Glomerular endothelial cell (primary cell): ENCODE data around the gene DLK2. TPM values are rescaled to one million over a fixed set of nuclear protein-coding genes. Genes with fewer than 3 reads are reported as not detected.
"Not testable (repeated sequence)": the region's sequence is repeated elsewhere in the genome, so short reads cannot be mapped to it uniquely, and the experiment has no call there.

ENCODE experiments used
- DNase-seq: peaks from one replicate; pipeline ENCODE4 v3.0.0-alpha.2; 2011; ENCODE audit warnings: low read depth, low spot score; ENCODE audit errors: extremely low read depth
- total RNA-seq: library from RNA; depleted of rRNA; stranded (reverse); fragments of >200 nt; gene quantifications from 2 replicates; pipeline ENCODE4 v1.2.3, GENCODE V29; 2015

DLK2 gene
- total RNA-seq, 1 donor from 2014 or later: 0.88 TPM

DNA sequence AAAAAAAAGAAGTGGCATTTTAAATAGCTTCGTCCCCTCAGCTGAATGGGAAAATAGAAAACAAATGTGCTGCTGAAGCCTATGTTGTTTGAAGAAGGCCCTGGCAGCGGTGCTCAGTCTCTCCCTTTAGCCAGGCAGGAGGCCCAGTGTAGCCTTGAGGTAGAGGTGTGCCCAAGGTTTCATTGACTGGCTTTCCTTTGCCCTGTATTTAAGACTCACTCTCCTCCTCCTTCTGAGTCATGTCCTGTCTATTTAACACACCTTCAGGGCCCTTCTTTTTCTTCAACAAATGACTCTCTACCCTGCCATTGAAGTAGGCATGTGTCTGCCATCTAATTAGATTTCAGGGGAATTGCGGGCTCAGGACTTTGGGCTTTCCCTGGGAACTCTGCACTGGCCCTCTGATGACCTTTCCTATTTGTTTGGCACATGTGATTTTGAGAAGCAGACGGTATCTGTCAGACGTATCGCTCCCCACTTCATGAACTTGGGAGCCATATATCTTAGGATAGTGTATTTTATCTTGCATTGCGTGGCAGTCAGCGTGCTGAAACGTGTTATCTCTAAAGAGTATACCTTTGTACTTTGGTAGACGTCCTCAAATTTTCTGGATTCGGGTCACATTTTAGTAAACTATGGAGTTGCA, 26.4 kb upstream of the DLK2 start:
- no peak for DNase-seq

DNA sequence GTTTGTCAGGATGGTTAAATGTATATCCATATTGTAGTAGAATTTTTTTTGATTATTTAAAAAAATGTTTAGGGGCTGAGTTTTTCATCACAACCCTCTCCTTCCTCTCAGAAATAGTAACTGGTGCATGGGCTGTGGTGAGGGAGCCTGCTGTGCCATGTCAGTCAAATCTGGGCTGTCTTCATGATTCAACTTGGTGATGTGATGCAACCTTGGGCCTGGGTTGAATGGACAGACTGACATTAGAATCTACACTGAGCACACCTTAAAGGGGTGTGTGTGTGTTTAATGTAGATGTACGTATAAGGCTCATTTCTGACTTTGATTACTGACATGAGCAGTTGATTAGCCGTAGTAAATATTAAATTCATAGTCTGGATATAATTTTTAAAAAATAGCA, 25.7 kb upstream of the DLK2 start:
- no peak for DNase-seq

DNA sequence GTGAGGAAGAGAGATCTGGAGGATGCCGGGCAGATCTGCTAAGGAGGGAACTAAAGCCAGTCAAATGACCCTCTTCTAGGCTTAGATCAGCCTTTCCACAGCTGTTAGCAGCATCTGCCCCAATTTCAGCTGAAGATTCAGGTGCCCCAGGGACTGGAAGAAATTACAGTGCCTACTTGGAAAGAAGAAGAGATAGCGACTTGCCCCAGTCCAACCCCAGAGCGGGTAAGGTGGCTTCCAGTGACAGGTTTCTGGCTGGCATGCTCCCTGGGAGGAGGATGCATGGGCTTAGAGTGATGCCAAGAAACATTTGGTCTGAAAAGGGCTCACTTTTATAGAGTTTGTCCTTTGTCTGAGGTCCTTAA, 22.6 kb upstream of the DLK2 start:
- DNase-seq: no peak

DNA sequence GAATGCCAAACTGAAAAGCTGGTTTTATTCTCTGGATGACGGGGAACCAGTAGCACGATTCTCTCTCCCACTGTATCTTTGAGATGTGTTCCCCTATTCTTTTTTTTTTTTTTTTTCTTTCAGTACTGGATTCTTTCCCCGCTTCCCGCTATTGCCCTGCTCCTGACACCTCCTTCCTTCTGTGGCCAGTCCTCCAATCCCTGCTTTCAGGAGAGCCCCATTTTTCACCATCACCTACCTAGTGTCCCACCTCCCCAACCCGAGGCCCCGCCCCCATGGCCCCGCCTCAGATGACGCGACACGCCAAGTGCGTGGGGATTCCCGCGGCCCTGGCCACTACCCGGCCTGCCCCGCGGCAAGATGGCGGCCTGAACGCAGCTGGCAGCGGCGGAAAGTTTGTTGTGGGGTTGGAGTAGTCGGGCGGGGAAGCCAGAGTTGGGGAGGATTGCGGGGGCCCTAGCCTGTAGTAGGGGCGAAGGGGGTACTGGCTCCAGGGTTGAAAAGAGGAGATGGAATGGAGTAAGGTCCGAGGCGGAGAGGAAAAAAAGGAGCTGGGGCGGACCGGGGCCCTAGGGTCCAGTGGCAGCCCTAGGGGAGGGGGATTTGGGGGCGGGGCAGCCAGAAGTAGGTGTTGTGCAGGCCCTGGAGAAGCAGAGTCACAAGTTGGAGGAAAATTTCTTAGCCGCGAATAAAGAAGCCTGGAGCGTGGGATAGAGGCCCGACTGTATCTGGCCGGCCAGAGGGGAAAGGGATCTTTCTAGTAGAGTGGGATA, 22.1 kb upstream of the DLK2 start, which contains the start of gene TJAP1:
Gene TJAP1, plus strand, starts transcription at position 336 of the 773 bp plus-strand sequence. CDS start 21,432 bp downstream, outside the sequence.
- no peak for DNase-seq

DNA sequence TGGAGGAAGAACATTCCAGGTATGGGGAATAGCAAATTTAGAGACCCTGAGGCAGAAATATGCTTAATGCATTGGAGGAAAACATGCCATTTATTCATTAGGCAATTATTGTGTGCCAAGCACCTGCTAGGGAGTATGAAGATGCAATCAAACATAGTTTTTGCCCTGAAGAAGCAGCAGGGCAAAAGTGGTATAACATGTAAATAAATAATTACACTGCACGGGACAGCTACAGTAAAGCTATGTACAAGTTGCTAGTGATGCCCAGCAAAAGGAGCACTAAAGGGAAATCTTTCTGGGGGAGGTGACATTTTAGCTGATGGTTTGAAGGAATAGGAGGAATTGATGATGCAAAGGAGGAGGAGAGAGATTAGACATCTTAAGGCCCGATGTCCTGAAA, 21.4 kb upstream of the DLK2 start:
- DNase-seq: no peak

DNA sequence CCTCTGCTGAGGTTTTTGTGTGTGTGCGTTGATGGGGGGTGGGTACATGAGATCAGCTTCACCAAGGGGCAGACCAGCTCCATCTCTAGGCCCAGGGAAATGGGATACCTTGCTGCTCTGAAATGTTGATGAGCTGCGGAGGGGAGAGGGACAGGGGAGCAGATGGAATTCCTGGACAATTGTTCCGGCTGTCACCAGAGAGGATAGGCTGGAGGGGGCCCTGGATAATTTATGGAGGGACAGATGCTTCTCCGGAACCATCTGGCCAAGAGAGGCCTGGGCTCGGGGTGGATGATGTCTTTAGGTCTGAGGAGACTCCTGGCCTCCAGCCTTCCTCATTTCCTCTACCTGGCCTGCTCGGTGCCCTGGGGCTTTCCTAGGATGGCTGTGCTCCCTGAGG, 20.2 kb upstream of the DLK2 start:
- no peak for DNase-seq

DNA sequence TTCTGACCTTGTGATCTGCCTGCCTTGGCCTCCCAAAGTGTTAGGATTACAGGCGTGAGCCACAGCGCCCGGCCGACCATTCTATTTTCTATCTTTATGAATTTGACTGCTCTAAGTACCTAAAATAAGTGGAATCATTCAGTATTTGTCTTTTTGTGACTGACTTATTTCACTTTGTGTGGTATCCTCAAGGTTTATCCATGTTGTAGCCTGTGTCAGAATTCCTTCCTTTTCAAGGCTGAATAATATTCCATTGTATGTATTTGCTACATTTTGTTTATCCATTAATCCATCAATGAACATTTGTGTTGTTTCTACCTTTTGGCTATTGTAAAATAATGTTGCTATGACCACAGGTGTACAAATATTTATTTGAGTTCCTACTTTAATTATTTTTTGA, 17.2 kb upstream of the DLK2 start:
- no peak for DNase-seq

DNA sequence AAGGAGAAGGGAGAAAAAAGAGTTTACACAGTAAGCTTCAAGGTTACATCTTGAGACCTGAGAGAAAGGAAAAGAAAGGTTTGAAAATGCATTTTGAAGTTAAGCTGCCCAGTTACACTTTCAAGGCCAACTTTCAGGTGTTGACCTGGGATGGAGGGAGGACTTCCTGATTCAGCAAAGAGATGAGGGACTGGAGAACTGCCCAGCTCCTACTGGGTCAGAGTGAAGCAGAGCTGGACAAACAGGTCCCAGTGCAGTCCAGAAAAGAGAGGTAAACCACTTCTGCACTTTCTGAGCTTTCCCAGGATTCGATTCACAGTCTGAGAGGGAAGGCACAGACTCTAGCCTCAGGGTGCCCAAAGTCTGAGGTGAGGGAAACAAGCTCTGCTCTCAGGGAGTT, 16.1 kb upstream of the DLK2 start:
- no peak for DNase-seq

DNA sequence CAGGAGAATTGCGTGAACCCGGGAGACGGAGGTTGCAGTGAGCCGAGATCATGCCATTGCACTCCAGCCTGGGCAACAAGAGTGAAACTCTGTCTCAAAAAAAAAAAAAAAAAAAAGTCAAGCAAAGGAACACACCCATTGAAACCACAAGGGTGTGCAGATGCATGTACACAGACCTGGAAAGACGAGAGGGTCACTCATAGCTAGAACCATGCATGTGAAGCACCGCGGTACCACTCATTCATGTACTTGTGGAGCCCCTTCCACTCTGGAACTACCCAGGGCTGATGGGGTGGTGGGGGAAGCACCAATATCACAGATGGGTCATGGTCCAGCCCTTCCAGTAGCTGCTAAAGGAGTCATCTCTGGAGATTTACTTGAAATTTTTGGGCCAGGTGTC, 14.6 kb upstream of the DLK2 start:
- DNase-seq: no peak

DNA sequence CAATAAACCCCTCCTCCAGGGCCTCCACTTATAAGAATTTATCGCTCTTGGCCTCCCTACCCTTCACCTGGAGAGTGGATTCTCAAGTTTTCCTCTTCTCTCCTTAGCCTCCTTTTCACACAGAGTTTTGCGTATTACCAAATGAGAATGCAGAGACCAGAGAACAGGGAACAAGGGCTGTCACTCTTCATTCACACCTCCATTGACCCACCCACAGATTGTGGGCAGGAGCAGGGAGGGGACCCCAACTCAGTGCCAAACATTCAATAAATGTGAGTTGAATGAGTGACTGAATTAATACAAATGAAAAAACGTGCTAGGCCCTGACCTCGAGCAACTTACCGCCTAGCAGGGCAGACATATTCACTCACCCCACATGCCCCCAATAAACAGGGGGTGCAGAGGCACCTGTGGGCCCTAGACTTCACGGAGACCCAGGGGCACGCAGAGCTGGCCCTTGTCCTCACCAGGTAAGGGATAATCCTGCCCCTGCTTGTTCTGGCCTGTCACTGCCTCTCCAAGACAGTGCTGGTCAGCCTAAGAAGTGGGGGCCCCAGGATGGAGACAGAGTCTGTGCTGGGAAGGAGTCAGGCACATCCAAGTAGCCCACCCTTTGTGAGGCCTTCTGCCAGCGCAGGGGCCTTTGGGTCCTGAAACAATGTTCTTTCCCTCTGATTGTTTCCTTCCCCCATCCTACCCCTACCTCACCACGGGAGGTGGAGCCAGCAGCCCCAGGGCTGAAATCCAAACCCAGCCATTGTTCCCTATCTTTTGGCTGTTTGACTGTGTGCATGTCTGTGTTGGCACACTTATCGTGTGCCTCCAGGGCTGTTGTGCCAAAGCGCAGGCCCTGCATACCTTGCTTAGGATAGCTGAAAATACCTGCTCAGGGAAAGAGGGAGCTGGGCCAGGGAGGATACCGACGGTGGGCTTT, 13.7 kb upstream of the DLK2 start:
- DNase-seq: no peak

DNA sequence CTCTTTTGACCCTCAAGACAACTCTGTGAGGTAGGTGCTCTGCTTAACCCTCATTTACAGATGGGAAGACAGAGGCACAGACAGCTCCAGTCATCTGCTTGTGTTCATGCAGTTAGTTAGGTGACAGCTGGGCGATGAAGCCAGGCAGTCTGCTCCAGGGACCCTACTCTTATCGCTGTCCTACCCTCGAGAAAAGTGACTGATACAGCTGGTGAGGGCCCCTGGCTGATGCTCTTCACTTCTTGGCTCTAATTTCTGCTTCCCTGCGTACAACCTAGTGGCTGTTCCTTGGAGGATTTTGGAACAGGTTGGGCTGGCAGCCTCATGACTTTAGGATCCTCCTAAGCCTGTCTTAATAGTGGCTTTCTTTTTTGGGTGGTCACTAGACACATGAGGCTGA, 12.9 kb upstream of the DLK2 start:
- no peak for DNase-seq

DNA sequence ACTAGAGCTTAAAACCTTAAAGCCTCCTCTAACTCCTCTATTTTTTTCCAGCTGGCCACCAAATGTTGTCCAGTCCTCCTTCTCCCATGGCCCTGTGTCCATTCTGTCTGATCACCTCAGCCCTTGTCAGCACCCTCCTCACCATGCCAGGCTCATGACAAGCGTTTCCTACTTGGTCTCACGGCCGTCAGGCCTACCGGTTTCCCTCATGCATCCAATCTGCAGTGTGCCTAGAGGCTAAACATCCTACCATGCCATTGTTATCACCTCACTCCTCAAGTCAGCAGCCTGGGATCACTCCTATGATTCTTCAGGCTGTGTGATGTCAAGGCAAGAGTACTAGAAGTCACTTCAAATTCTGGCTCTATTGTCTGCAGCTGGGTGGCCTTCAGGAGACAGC, 12.4 kb upstream of the DLK2 start:
- no peak for DNase-seq

DNA sequence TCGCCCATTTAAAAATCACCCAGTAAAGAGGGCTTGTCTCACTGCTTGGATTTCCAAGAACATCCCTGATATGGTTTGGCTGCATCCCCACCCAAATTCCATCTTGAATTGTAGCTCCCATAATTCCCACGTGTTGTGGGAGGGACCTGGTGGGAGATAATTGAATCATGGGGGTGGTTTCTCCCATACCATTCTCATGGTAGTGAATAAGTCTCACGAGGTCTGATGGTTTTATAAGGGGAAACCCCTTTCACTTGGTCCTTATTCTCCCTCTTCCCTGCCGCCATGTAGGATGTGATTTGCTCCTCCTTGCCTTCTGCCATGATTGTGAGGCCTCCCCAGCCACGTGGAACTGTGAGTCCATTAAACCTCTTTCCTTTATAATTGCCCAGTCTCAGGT, 11.9 kb upstream of the DLK2 start:
- DNase-seq: not testable (repeated sequence)

DNA sequence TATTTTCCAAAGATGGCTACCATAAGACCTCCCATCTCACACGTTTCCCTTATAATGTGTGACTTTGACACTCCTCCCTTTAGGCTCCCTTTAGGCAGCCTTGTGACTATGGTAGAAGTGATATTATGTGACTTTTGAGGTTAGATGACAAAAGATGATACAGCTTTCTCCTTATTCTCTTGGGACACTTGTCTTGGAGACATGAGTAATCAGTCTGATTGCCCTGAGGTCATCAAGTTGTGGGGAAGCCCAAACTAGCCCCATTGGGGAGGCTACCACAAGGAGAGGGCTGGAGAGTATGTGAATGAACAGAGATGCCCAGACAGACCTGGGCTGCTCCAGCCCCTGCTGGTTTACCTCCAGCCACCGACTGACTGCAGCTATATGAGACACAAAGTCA, 10.6 kb upstream of the DLK2 start:
- DNase-seq: no peak

DNA sequence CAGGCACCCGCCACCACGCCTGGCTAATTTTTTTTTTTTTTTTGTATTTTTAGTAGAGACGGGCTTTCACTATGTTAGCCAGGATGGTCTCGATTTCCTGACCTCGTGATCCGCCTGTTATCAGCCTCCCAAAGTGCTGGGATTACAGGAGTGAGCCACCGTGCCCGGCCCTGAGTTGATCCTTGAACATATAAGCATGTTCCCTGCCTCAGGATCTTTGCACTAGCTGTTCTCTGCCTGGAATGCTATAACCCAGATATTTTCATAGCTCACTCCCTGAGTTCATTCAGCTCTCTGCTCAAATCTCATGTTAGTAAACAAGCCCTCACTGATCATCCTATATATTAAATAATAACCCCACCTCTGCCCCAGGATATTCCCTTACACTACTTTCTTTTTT, 9.0 kb upstream of the DLK2 start:
- no peak for DNase-seq

DNA sequence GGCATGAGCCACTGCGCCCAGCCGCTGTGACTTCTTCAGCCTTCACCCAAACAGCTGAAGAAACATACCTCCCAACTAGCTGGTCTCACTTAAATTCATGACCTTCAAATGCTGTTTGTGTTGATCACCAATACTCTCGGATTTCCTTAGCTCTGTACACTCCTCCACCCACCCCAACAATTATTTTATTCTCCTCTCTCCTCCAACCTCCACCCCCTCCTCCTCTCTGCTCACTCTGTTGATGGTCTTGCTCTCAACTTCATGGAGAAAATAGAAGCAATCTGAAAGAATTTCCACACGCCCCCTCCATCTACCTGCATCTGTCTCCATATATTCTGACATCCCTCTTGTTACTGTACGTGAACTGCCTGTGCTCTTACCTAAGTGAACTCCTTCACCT, 6.6 kb upstream of the DLK2 start:
- DNase-seq: no peak

DNA sequence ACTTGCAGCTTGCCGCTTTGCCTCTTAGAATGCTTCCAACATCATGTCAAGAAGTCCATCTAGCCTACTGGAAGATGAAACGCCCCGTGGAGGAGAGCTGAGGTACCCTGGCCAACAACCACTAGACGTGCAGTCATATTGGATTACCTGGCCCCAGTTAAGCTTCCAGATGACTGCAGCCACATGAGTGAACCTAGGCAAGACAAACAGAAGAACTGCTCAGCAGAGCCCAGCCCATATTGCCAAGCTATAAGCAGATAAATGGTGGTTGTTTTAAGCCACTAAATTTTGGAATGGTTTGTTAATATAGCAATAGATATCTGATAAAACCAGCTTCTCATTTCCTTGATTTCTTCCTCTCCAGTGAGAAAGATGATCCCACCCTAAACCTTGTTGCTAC, 4.7 kb upstream of the DLK2 start:
- DNase-seq: no peak

DNA sequence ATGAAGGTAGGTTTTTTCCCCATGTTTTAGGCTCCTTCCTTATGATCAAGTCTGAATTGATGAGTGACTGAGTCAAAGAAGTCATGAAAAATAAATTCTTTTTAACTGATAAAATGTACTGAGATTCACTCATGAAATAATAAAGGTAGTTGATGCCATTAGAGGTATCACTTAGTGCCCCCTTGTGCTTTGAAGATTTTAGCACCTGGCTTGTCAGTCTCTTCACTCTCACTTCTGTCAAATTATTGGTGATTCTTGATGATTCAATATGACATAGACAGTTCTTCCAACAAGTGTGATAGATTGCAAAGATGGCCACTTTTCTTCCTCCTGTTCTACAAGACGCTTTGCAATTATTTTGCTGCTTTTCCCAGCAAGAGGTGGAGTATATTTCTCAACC, 4.2 kb upstream of the DLK2 start:
- no peak for DNase-seq

DNA sequence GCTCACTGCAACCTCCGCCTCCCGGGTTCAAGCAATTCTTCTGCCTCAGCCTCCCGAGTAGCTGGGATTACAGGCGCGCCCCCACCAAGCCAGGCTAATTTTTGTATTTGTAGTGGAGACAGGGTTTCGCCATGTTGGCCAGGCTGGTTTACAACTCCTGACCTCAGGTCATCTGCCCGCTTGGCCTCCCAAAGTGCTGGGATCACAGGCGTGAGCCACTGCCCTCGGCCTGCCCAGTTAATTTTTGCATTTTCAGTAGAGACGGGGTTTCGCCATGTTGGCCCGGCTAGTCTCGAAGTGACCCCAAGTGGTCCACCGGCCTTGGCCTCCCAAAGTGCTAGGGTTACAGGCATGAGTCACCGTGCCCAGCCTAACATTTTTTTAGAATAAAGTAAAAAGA, 2.8 kb upstream of the DLK2 start:
- not testable (repeated sequence) for DNase-seq

DNA sequence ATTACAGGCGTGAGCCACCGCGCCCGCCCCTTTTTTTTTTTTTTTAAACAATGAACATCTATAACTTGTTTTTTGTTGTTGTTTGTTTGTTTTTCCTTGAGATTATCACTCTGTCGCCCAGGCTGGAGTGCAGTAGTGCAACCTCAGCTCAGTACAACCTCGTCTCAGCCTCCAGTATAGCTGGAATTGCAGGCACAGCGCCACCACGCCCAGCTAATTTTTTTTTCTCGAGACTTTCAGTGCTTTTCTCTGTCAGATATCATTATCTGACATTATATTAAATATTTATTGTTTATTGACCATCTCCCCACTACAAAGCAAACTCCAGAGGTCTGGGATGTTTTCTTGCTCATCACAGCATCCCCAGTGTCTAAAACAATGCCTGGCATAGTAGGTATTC, 2.3 kb upstream of the DLK2 start:
- DNase-seq: no peak

DNA sequence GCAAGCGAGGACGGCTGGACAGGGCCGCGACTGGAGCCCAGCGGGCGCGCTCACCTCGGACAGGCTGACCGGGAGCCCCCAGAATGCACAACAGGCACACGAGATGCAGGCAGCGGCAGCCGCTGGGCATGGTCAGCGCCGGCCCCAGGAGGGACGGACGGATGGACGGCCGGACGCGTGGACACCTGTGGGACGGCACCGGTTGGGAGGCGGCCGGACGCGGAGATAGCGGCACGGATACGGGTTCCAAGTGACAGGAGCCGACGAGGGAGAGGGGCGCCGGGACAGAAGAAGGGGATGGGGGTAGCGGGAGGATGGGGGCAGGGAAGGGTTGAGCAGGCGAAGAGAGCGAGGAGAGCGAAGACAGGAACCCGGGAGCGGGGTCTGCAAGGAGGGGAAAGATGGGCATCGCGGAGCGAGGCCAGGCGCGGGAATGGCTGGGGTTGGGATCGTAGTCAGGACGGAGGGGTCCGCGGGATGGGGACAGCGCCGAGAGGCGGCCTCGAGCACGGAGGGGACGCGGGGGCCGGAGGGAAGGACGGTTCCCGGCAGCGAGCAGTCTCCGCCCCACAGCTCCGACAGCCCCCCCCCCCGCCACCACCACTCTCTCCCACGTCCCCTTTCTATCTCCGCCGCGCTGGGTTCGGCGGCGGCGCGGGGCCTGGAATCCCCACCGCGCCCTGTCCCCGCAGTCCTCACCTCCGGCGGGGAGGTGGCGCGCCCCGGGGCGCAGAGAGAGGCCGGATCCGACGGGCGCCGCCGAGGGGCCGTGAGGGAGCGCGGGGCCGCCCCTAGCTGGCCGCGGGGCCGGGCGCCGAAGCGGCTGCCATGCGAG, 435 bp downstream of the DLK2 start:
- DNase-seq: no peak
